Measurements from ENCODE around the gene ZSCAN1. TPM values are rescaled to one million over a fixed set of nuclear protein-coding genes. Genes with fewer than 3 reads are reported as not detected.

Gene ZSCAN1
- total RNA-seq, 1 donor from 2014 or later = not detected

GRCh38 chr19:58014141-58014540, 19.7 kb upstream of the ZSCAN1 start:
- H3K4me1 ChIP-seq = no peaks in the 10 kb centered on the region
- H3K4me3 ChIP-seq = no peak overlapping the region
- ATAC-seq (no peak), DNase-seq (no peak)
- intact Hi-C loops (cut with DNase I) = no loop called here
- no peaks in the 10 kb centered on the region for H3K27me3 ChIP-seq (ENCODE audit: low read depth)
- H3K9me3 ChIP-seq = peaks cover 42% of the 10 kb centered on the region
- no peaks in the 10 kb centered on the region for H3K36me3 ChIP-seq
- TF ChIP-seq CTCF (IDR thresholded peaks at IDR 0.05) = no peak
- H3K27ac ChIP-seq = no peak overlapping the region

DNA sequence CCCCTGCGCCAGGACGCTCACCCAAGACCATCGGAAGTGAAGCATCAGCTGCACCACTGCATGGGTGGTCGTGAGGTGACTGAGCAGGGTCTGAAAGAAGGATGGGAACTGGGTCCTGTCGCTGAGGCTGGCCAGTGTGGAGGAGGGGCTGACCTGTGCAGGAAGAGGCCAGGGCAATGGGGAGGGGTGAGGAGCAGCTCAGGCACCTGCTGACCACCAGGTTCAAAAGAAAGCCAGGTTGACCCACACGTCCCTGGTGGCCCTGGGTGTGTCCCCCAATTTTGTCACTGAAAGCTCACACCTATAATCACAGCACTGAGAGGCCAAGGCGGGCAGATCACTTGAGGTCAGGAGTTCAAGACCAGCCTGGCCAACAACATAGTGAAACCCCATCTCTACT, 13.7 kb upstream of the ZSCAN1 start:
- Histone ChIP-seq H3K27ac (no peak overlapping the region), H3K4me1 (no peaks in the 10 kb centered on the region), H3K9me3 (no peaks in the 10 kb centered on the region), H3K36me3 (no peaks in the 10 kb centered on the region), H3K27me3 (ENCODE audit: low read depth) (no peaks in the 10 kb centered on the region), H3K4me3 (no peak overlapping the region)
- intact Hi-C loops (cut with DNase I) = loop anchor here (5.0 kb wide), 1 partner anchor 137 kb away; no protein-coding TSS in a partner anchor
- no peak for TF ChIP-seq CTCF (IDR thresholded peaks at IDR 0.05)
- DNase-seq (no peak), ATAC-seq (peak in 1 of 2 donors; percentile 9)

DNA sequence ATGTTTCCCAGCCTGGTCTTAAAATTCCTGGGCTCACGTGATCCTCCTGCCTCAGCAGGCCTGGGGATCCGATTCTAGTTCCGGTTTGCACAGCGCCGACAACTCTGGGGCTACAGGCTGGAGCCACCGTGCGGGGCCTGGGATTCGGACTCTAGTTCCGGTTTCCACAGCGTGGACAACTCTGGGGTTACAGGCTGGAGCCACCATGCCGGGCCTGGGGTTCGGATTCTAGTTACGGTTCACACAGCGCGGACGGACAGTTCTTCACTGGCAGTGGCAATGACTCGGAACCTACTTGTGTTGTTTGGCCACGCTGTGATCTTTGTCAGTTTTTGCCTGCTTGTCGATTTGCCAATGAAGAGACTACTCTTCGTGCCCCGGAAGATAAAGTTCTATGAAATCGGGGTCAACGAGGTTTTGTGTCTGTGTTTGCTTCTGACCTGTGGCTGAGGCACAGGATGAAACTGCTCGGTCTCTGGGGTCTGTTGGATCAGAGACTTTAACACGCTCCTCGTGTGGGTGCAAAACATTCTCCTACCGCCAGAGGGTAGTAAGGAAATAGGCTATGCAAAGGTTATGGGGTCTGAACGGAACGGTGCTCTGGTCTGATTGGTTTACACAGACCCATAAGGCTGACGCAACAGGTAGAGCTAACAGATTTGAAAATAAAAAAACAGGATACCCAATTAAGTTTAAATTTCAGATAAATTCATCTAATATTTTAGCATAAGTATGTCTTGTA, 12.1 kb upstream of the ZSCAN1 start:
- peak; percentile 66 to 82 for ATAC-seq
- Histone ChIP-seq H3K27me3 (ENCODE audit: low read depth) (no peaks in the 10 kb centered on the region), H3K9me3 (no peaks in the 10 kb centered on the region), H3K4me3 (no peak overlapping the region), H3K4me1 (no peaks in the 10 kb centered on the region), H3K27ac (no peak overlapping the region), H3K36me3 (no peaks in the 10 kb centered on the region)
- intact Hi-C loops (cut with DNase I) = loop anchor here (5.0 kb wide), 1 partner anchor 136 kb away; no protein-coding TSS in a partner anchor
- no peak for DNase-seq
- peak; percentile 66 for TF ChIP-seq CTCF (IDR thresholded peaks at IDR 0.05)

DNA sequence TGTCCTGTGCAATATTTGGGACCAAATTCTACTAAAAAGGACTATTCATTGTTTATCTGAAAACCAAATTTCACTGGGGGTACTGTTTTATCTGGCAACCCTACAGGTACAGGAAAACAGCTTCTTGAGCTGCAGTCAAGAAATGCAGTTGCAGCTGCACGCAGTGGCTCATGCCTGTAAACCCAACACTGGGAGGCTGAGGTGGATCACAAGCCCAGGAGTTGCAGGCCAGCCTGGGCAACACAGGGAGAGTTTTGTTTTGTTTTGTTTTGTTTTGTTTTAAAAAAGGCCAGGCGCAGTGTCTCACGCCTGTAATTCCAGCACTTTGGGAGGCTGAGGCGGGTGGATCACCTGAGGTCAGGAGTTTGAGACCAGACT, 11.6 kb upstream of the ZSCAN1 start:
- Histone ChIP-seq H3K4me3 (no peak overlapping the region), H3K4me1 (no peaks in the 10 kb centered on the region), H3K27me3 (ENCODE audit: low read depth) (no peaks in the 10 kb centered on the region), H3K9me3 (no peaks in the 10 kb centered on the region), H3K36me3 (no peaks in the 10 kb centered on the region), H3K27ac (no peak overlapping the region)
- TF ChIP-seq CTCF (IDR thresholded peaks at IDR 0.05) = no peak
- intact Hi-C loops (cut with DNase I) = loop anchor here (5.0 kb wide), 1 partner anchor 135 kb away; no protein-coding TSS in a partner anchor
- ATAC-seq = no peak
- no peak for DNase-seq

GRCh38 chr19:58024661-58025060, 9.2 kb upstream of the ZSCAN1 start:
- no peak for ATAC-seq
- Histone ChIP-seq H3K36me3 (no peaks in the 10 kb centered on the region), H3K27me3 (ENCODE audit: low read depth) (no peaks in the 10 kb centered on the region), H3K9me3 (no peaks in the 10 kb centered on the region), H3K4me3 (no peak overlapping the region), H3K27ac (no peak overlapping the region), H3K4me1 (no peaks in the 10 kb centered on the region)
- intact Hi-C loops (cut with DNase I) = loop anchor here (5.0 kb wide), 1 partner anchor 133 kb away; no protein-coding TSS in a partner anchor
- TF ChIP-seq CTCF (IDR thresholded peaks at IDR 0.05) = no peak
- no peak for DNase-seq
